Measurements from ENCODE around the gene SNCB.

DNA sequence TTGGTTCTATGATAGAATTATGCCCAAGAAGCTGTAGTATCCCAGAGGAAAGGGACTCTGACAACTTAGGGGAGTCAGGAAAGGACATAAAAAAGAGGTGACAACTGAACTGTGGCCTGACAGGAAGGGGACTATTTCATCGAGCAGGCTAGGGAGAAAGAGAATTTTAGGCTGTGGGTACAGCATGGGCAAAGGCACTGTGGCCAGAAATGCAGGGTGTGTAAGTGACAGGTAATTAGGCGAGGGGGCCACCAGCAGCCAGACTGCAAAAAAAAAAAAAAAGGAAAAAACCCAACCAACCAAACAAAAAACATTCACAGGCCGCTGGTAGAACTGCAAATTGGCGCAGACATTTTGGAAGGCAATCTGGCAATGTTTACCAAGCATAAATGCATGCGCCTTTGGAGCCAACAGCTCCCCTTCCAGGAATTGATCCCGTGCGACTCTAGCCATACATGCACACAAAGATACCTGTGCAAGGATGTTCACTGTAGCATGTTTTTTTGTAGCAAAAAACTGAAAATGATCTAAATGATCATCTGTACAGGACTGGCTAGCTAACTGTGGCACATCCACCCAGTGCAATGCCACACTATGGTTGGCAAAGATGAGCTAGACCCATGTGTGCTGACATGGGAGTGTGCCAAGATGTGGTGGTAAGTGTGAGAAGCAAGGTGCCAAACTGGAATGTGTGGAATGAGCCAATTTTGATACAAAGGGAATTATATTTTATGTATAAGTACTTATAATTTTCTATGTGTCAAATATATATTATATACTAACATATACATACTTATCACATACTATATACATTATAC lies 1.3 kb upstream of the SNCB start:
- TF ChIP-seq POLR2A (IDR thresholded peaks at IDR 0.05) (no peak), EP300 (IDR thresholded peaks at IDR 0.05) (no peak)
- TF ChIP-seq, protein P1, sequence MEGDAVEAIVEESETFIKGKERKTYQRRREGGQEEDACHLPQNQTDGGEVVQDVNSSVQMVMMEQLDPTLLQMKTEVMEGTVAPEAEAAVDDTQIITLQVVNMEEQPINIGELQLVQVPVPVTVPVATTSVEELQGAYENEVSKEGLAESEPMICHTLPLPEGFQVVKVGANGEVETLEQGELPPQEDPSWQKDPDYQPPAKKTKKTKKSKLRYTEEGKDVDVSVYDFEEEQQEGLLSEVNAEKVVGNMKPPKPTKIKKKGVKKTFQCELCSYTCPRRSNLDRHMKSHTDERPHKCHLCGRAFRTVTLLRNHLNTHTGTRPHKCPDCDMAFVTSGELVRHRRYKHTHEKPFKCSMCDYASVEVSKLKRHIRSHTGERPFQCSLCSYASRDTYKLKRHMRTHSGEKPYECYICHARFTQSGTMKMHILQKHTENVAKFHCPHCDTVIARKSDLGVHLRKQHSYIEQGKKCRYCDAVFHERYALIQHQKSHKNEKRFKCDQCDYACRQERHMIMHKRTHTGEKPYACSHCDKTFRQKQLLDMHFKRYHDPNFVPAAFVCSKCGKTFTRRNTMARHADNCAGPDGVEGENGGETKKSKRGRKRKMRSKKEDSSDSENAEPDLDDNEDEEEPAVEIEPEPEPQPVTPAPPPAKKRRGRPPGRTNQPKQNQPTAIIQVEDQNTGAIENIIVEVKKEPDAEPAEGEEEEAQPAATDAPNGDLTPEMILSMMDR (IDR thresholded peaks at IDR 0.05): no peak
